T-helper 1 cell treated with Interleukin-12 subunit alpha and Interleukin-12 subunit beta and Interleukin-4 antibody, amounts not matched to agents 30 ng/mL and 1 ng/mL, for 36 hours (primary cell): Measurements from ENCODE around the gene SETD6. TPM values are rescaled to one million over a fixed set of nuclear protein-coding genes. Genes with fewer than 3 reads are reported as not detected.

Source experiments
- intact Hi-C: fragments of 100-400 bp; cut with micrococcal nuclease; formaldehyde crosslinking; loops from one replicate; pipeline ENCODE4 v1.15.1; 2024
- total RNA-seq: library from RNA; stranded (reverse); gene quantifications from 2 replicates; pipeline ENCODE4 v1.2.3, GENCODE V29; 2022

SETD6 gene
- total RNA-seq, 1 donor from 2014 or later = 14.0 TPM

DNA sequence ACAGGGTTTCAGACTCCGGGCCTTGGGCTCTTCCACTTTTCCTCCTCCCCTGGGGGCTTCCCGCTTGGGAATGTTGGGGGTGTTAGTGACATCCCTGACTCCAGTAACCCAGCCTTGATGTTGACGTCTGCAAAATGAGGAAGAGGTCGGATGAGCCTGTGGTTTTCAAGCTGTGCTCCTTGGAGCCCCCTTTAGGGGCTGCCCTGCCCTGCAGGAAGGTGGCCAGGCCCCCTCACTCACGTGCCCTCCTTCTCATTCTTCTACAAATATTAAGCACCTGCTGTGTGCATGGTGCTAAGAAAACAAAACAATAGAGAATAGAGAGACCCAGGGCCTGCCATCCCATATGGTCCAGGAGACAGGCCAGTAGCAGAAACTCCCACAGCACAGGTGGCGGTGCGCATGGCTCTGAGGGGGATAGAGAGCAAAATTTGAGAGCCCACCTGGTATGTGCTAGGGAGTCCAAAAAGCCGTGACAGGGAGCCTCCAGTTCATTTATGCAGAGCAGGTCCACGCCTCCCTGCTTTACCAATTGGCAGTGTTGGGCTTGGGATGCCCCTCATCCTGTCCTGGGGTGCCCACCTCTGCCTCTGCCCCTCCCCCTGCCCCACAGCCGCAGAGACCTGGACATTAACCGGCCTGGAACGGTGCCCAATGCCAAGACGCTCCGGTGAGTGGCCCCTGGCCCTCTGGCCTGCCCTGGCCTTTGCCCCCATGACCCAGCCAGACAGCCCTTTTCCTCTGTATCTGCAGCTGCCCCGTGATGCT, 7.9 kb upstream of the SETD6 start:
- intact Hi-C loops = no loop called here

- intact Hi-C loops = no loop called here
Measured at GRCh38 chr16:58507963-58508670, 7.2 kb upstream of the SETD6 start.

- intact Hi-C loops = no loop called here
Measured at GRCh38 chr16:58508671-58509251, 6.6 kb upstream of the SETD6 start.

DNA sequence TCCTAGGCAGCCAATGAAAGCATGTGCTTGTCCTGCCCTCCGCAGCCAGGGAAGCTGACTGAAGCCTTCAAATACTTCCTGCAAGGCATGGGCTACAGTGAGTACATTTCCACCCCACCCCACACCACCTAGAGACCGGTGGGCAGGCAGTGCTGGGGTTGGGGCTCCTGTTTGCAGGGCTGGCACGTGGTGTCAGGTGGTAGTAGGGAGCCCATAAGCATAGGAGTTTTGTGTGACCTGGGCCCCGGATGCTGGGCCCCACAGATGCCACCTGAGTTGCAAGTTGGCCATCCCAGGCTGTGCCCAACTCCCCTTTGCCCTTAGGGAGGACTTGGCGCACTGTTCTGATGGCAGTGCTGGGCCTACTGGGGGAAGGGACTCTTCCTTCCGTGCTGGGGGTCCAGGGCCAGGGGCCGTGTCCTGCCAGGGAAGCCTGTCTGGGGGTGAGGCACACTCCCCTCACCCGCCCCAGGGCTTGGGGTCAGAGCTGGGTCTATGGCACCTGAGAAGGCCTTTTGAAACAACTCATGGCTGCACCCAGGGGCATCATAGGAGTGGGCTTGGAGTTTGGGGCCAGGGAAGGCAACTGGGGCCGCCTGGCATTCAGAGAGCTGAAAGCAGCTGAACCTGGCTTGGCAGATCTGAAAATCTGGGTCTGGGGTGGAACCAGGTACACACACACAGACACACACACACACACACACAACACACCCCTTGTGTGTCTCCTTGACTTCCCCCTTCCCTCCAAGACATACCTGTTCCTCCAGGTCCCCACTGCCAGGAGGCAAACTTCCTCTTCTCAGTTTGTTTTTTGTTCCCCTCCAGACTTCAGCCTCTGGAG, 5.8 kb upstream of the SETD6 start:
- intact Hi-C loops = loop anchor here (5.0 kb wide), 1 partner anchor 117 kb away; the partner anchor contains the start of gene GINS3

GRCh38 chr16:58510097-58510775, 5.1 kb upstream of the SETD6 start:
- intact Hi-C loops = loop anchor here (5.0 kb wide), 1 partner anchor 118 kb away; the partner anchor contains the start of gene GINS3

DNA sequence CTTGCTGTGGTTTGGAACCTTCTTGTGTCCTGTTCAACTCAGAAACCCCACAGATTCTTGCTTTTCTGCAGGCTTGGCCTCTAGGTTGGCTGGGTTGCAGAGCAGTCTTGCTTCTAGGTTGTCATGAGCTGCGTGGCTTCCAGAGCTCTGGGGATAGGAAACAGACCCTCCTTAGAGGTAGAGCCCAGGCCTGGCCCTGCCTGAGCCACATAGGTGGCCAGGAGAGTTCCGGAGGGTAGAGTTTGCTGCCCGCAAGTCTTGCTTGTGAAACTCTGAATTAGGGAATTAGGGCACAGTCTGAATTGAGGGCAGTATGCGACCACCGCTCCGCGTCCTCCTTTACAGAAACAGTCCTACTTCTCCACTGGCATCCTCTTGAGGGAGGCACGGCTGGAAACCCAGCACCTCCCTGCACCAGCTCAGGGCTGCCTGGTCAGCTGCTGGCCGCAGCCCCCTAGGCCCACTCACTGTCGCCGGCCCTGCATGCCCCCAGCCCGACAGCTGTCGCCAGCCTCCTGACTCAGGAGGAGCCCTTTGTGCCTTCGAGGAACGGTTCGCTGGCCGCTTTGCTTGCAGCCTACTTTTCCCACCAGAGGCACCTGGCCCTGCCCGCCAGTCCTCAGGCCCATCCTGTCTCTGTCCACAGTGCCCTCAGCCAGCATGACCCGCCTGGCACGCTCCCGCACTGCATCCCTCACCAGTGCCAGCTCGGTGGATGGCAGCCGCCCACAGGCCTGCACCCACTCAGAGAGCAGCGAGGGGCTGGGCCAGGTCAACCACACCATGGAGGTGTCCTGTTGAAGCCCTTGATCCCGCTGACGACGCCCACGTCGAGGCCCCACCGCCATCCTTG, 4.3 kb upstream of the SETD6 start:
- intact Hi-C loops = loop anchor here (5.0 kb wide), 1 partner anchor 119 kb away; the partner anchor contains the start of gene GINS3

GRCh38 chr16:58511933-58512815, 3.1 kb upstream of the SETD6 start:
- intact Hi-C loops = loop anchor here (1.0 to 5.0 kb wide), 4 partner anchors 120 to 244 kb away; partner anchors contain the start of genes GINS3 and GOT2

GRCh38 chr16:58513874-58514273, 1.4 kb upstream of the SETD6 start:
- intact Hi-C loops = loop anchor here (5.0 kb wide), 1 partner anchor 122 kb away; the partner anchor contains the start of gene GINS3

DNA sequence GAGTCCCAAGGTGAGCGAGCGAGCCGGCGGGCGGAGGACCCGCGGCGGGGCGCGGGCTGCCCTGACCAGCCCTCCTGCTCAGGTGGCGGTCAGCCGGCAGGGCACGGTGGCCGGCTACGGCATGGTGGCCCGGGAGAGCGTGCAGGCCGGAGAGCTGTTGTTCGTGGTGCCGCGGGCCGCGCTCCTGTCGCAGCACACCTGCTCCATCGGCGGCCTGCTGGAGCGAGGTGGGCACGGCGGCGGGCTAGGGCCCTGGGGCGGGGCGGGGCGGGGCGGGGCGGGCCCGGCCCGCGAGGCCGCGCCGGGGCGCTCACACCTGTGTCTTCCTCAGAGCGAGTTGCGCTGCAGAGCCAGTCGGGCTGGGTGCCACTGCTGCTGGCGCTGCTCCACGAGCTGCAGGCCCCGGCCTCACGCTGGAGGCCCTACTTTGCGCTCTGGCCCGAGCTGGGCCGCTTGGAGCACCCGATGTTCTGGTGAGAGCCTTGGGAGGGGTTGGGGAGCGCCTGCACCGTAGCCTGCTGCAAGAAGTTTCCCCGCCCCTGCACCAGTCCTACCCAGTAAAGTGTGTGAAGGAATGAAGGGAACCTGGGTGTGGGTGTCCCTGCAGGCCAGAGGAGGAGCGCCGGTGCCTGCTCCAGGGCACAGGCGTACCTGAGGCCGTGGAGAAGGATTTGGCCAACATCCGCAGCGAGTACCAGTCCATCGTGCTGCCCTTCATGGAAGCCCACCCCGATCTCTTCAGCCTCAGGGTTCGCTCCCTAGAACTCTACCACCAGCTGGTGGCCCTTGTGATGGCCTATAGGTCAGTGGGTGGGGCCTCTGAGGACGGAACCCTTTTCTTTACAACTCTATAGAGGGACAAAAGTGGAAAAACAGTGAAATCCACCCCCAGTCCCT, 802 bp downstream of the SETD6 start:
- intact Hi-C loops = loop anchor here (1.0 kb wide), 2 partner anchors 114 to 168 kb away; partner anchors contain the start of gene SLC38A7

- intact Hi-C loops = no loop called here
Measured at GRCh38 chr16:58516768-58517107, 1.4 kb downstream of the SETD6 start.

DNA sequence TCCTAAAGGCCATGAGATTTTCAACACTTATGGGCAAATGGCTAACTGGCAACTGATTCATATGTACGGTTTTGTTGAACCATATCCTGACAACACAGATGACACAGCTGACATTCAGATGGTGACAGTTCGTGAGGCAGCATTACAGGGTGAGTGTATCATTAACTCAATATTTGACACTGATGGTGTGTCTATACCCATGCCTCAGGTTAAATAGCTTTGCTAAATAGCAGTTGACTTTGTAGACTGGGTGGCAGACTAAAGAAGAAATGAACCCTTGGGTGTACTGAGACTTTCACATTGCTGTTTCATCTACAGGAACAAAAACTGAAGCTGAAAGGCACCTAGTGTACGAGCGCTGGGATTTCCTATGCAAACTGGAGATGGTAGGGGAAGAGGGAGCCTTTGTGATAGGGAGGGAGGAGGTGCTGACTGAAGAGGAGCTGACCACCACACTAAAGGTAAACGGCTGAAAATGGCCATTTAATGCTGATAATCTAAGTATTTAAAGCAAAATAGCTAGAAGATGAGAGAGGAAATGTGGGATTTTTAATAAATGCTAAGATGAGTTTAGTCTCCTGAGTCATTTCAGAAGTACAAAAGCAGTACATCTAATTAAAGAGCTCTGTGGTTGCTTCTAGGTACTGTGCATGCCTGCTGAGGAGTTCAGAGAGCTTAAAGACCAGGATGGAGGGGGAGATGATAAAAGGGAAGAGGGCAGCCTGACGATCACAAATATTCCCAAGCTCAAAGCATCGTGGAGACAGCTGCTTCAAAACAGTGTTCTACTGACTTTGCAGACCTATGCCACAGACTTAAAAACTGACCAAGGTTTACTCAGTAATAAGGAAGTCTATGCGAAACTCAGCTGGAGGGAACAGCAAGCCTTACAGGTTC, 3.0 kb downstream of the SETD6 start:
- intact Hi-C loops = no loop called here

- intact Hi-C loops = no loop called here
Measured at GRCh38 chr16:58518980-58519368, 3.7 kb downstream of the SETD6 start.

GRCh38 chr16:58519707-58520106, 4.4 kb downstream of the SETD6 start:
- intact Hi-C loops = no loop called here

DNA sequence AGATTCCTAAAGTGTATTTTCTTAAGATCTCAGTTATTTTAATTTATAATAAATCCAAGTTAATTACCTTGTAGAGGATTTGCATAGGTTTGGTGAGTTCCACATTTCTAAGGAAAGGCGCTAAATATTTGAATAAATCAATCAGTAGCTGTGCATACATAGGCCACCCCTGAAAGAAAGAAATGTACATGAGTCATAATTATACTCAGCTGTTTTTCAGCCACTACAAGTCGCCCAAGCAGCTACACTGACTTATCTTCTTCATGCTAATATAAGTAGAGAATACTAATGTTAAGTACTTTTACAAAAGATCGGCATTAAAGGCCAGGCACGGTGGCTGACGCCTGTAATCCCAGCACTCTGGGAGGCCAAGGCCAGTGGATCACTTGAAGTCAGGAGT, 14.9 kb downstream of the SETD6 start:
- intact Hi-C loops = loop anchor here (2.0 kb wide), 1 partner anchor 19 kb away; no protein-coding TSS in a partner anchor

DNA sequence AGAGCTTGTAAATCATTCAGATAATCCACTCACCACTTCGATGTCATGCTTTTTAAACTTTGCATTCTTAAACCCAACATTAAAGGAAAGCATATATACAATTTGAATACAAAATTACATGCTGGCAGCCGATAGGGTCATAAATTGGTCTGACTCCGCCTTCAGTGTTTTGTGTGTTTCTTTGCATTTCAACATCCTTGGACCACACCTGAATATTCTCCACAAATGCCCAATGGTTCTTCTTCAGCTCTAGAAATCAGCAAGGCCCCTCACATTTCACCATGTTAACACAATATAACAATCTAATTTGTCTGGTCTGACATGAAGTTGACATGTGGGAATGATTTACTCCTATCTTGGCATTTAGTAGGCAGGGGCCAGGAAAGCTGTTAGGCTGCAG, 17.1 kb downstream of the SETD6 start:
- intact Hi-C loops = no loop called here

DNA sequence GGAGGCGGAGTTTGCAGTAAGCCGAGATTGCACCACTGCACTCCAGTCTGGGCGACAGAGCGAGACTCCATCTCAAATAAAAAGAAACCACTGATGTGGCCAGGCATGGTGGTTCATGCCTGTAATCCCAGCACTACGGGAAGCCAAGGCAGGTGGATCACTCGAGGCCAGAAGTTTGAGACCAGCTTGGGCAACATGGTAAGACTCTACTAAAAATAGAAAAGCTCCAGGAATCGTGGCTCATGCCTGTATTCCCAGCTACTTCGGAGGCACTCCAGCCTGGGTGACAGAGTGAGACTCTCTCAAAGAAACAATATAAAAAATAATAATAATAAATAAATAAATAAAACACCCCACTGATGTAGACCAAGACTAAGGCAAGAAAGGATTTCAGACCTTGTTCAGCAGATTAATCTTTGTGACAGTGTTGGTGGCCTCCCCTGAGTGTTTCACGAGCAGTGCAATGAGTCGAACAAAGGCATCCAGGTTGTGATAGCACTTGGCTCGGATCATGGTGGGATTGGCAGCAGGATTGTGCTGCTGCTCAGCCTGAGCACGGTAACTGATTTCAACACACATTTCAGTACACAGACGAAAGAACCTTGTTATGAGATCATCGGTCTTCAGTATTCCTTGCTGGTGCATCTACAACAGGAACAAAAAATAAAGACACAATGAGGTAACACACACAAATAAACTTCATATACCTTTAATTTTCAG, 18.6 kb downstream of the SETD6 start:
- intact Hi-C loops = no loop called here
